AG09309 (cell line): Measurements from ENCODE around the gene HSDL1.

Experiments
- DNase-seq: peaks from one replicate; pipeline ENCODE4 v3.0.0-alpha.2; 2010; ENCODE audit warnings: low read depth
- H3K4me3 ChIP-seq: 2 replicates; pipeline ENCODE4 v1.5.1; 2011; ENCODE audit warnings: mild to moderate bottlenecking, low read depth, low read length, moderate library complexity; ENCODE audit not compliant: control insufficient read depth
- TF ChIP-seq, protein P1 (sequence below): IDR thresholded peaks from 2 replicates; pipeline ENCODE4 v1.5.1; 2011; ENCODE audit warnings: mild to moderate bottlenecking, low read depth, low read length, inconsistent platforms; ENCODE audit not compliant: insufficient read depth, control insufficient read depth; ENCODE audit errors: missing control alignments

The HSDL1 gene

DNA sequence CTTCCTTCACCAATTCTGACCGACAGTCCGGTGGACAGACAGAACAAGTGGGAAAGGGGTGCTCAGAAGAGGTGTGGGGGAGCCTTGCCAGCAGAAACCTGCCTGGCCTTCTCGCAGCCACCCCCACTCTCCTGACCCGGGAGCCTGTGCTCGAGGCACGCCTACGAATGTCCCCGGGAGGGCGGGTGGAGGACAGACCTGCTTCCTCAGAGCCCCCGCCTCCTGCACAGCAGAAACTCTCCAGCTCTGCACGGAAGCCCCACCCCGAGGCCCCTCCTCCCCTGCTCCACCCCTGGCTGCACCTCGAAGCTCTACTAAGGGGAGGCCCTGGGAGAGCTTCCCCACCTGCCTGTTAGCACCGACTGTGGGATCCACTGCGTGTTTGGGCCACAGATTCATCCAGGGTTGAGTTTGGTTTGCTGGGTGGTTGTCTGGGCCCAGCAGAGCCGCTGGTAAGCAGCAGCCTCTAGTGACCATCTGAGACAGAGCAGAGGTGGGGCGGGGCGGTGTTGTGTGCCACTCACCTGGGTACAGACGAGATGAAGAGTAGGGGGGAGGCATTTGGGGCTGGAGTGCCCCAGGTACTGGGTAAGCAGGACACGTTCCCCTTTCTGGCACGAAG is 35.7 kb upstream of the HSDL1 start:
- TF ChIP-seq, protein P1, sequence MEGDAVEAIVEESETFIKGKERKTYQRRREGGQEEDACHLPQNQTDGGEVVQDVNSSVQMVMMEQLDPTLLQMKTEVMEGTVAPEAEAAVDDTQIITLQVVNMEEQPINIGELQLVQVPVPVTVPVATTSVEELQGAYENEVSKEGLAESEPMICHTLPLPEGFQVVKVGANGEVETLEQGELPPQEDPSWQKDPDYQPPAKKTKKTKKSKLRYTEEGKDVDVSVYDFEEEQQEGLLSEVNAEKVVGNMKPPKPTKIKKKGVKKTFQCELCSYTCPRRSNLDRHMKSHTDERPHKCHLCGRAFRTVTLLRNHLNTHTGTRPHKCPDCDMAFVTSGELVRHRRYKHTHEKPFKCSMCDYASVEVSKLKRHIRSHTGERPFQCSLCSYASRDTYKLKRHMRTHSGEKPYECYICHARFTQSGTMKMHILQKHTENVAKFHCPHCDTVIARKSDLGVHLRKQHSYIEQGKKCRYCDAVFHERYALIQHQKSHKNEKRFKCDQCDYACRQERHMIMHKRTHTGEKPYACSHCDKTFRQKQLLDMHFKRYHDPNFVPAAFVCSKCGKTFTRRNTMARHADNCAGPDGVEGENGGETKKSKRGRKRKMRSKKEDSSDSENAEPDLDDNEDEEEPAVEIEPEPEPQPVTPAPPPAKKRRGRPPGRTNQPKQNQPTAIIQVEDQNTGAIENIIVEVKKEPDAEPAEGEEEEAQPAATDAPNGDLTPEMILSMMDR = no peak
- no peak overlapping the region for H3K4me3 ChIP-seq
- DNase-seq = no peak

DNA sequence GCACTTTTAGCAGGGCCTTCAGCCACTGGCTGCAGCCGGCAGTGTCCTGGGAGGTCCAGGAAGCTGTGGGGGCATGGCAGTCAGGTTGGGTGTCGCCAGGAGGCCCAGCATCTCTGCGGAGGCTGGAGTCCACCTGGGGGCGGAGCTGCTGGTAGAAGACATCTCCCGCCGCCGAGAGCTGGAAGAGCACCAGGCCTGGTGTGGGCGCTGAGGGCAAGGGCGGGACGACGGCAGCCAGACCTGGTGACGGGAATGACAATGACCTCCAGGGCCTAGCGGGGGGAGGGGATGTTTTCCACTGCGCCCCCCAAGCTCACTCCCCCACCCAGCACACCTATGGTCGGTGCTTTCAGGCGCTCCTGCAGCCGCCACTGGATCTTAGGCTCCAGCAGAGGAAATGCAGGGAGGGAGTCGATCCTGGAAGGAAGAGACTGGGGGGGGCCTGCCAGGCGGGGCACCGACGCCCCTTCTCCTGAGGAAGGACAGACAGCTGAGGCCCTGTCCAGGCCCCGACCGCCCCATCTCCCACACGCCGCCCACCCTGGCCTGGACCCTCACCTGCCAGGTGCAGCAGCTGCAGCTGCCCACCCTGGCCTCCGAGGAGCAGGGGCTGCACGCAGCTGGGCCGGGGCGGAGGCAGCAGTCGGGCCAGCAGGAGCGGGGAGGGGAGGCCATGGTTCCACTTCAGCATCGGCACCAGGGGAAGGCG is 34.8 kb upstream of the HSDL1 start:
- DNase-seq = no peak
- no peak overlapping the region for H3K4me3 ChIP-seq
- TF ChIP-seq, protein P1 = no peak

DNA sequence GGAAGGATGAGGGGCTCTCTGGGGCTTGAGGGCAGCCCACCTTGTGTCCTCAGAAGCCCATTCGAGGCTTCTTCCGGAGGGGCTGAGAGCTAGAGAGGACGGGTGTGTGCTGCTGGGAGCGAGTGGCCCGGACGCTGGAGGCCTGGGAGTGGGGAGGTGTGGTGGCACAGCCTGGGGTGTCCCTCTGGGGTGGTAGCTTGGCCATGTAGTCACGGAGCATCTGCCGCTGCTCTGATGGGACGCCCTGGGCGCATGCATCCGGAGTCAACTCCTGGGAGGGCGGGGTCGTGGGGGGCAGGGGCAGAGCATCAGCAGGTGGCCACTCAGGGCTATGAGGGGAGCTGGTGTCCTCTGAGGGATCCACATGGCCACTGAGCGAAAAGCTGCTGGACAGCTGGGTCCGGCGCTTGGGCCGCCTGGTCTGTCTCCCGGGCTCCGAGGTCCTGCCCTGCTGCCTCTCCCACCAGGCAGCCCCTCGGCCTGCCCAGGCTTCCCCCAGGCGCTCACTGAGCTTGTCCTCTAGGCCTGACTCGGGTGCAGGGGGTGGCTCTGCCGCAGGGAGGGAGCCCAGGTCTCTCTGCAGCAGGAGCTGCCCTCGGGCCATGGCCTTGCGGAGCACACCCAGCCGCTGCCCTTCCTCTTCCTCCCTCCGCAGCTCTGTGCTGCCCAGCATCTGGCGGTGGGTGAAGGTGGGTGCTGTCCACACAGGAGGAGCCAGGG is 34.1 kb upstream of the HSDL1 start:
- no peak overlapping the region for H3K4me3 ChIP-seq
- DNase-seq = no peak
- TF ChIP-seq, protein P1 = no peak

DNA sequence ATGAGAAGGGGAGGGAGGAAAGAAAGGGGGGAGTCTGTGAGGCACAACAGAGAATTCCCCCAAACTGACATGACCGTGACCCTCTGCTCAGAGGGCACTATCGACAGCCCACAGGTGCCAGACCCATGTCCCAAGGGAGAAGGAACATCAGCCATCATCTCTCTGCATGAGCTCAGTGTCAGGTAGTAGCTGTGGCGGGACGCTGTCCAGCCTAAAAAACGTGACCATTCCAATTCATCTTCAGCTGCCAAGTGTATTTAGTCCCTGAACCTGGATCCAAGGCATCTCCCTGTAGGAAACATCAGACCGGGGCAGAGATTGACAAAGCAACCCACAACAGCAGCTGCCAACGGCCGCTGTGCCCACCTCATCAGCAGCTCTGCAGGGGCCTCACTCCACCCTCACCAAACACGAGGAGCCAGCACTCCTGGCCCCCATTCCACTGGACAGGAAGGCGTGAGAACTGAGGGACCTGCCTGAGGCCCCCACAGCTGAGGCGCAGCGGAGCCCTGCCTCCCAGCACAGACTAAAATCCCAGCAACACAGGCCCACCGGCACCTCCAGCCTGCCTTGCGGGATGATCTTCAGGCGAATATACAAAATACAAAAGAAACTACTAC is 33.3 kb upstream of the HSDL1 start:
- DNase-seq = no peak
- H3K4me3 ChIP-seq = no peak overlapping the region
- TF ChIP-seq, protein P1 = no peak

DNA sequence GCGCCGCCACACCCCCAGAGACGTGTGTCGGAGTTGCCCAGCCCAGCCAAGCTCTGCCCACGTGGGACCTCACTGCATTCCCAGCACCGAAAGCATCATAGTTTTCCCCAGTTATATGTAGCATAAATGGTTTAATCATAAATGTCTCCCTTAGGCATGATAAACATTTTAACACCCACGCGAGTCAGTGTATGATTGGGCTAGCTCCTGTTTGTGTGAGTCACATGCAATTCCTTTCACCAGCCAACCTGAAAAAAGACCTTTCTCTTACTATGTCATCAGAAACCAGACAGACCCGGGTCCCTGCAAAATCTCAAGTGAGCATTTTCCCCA is 32.7 kb upstream of the HSDL1 start:
- TF ChIP-seq, protein P1 = no peak
- peak; percentile 7 for DNase-seq
- no peak overlapping the region for H3K4me3 ChIP-seq

DNA sequence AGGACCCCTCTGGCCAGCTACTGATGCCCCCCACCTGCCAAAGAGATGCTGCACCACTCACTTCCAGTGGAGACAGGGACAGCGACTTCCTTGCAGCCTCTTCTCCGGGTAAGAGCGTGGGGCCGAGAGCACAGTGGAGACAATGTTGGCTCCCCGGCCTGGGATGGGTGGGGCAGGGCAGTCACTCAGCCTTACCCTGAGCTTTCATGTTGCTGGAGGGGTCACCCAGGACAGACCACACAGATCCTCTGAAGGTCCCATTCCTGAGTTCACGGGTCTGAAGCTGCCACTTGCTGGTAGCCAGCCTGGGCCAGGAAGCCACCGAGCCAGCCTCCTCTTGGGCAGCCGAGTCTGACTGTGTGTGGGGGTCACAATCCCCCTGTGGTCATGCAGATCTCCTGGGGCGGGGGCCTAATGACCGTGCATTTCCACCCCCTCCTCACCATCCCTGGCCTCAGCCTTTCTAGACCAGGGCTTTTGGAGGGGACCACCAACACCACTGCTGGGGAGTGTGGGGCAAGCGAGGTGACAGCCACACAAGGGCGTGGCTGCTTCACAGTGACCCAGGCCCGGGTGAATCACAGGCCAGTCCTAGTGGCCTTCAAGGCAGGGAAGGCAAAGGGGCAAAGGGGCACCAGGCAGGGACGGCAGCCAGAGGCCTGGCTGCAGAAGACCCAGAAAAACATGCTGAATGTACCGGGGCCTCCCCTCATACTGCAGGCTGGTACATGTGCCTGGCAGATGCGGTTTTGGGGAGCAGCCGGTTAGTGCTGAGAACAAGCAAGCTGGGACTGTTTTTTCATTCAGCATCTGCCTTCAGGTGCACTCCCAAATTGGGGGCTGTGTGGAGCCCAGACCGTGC is 31.4 kb upstream of the HSDL1 start:
- TF ChIP-seq, protein P1 = no peak
- no peak overlapping the region for H3K4me3 ChIP-seq
- DNase-seq = no peak
